SK-N-SH (cell line): Measurements from ENCODE around the gene ASCC1. TPM values are rescaled to one million over a fixed set of nuclear protein-coding genes. Genes with fewer than 3 reads are reported as not detected.

ENCODE experiments used
- CTCF ChIA-PET: fragments of 300-600, 350-600 bp; formaldehyde crosslinking; extraction: SDS; loops from one replicate; lab custom pipeline; 2021; lab: Yijun Ruan, JAX
- POLR2A ChIA-PET: fragments of 350-600 bp; sonication (Branson Sonifier 250); formaldehyde crosslinking; extraction: SDS; loops from one replicate; lab custom pipeline; 2020; ENCODE audit warnings: antibody characterized with exemption, inconsistent platforms; lab: Yijun Ruan, JAX
- DNase-seq: peaks from one replicate; pipeline ENCODE4 v3.0.0; 2012
- H2AFZ ChIP-seq: fragments of 200-600 bp; sonication (generic); 2 replicates; pipeline ENCODE4 v1.8.1; 2016; ENCODE audit warnings: antibody characterized with exemption, mild to moderate bottlenecking, low read depth
- H3F3A ChIP-seq: fragments of 200-600 bp; sonication (generic); replicated peaks from 2 replicates; pipeline ENCODE3; 2016; ENCODE audit warnings: antibody characterized with exemption, mild to moderate bottlenecking; ENCODE audit not compliant: insufficient read depth
- H3K27ac ChIP-seq, 2 experiments: fragments of 200-500 bp in 1 of 2; fragments of 200-600 bp in 1 of 2; sonication (Bioruptor generic) in 1 of 2; sonication (generic), shearing (Covaris generic) in 1 of 2; 2 replicates each; pipeline versions ENCODE4 v1.5.1 to v1.6.1; 2014 to 2016; ENCODE audit warnings: low read depth in 2 of 2, inconsistent platforms in 1 of 2, low read length in 1 of 2, mild to moderate bottlenecking in 1 of 2, mixed read lengths in 1 of 2
- H3K27me3 ChIP-seq: fragments of 200-600 bp; sonication (generic), shearing (Covaris generic); 2 replicates; pipeline ENCODE4 v1.6.1; 2016; ENCODE audit warnings: mixed run types; ENCODE audit not compliant: insufficient read depth
- H3K36me3 ChIP-seq, 2 experiments: fragments of 200-500 bp in 1 of 2; fragments of 200-600 bp in 1 of 2; sonication (Bioruptor generic) in 1 of 2; sonication (generic) in 1 of 2; replicated peaks in 1 of 2; 2 replicates each; pipeline versions ENCODE3 to v1.5.1; 2014 to 2016; ENCODE audit warnings: low read length in 1 of 2, mild to moderate bottlenecking in 1 of 2; ENCODE audit not compliant: insufficient read depth in 2 of 2, control insufficient read depth in 1 of 2
- H3K4me1 ChIP-seq, 2 experiments: fragments of 200-500 bp in 1 of 2; fragments of 200-600 bp in 1 of 2; sonication (Bioruptor generic) in 1 of 2; sonication (generic), shearing (Covaris generic) in 1 of 2; 2 replicates each; pipeline versions ENCODE4 v1.5.1 to v1.6.1; 2014 to 2016; ENCODE audit warnings: low read depth in 1 of 2, low read length in 1 of 2, mixed run types in 1 of 2; ENCODE audit not compliant: insufficient read depth in 2 of 2, control insufficient read depth in 1 of 2
- H3K4me2 ChIP-seq: fragments of 200-600 bp; sonication (generic), shearing (Covaris generic); 2 replicates; pipeline ENCODE4 v1.6.1; 2017; ENCODE audit warnings: mixed run types
- H3K4me3 ChIP-seq, 2 experiments: fragments of 200-500 bp in 1 of 2; fragments of 200-600 bp in 1 of 2; sonication (Bioruptor generic) in 1 of 2; sonication (generic), shearing (Covaris generic) in 1 of 2; 2 replicates each; pipeline versions ENCODE4 v1.5.1 to v1.8.1; 2014 to 2016; ENCODE audit warnings: low read depth in 2 of 2, inconsistent platforms in 1 of 2, low read length in 1 of 2, mild to moderate bottlenecking in 1 of 2, mixed read lengths in 1 of 2, moderate library complexity in 1 of 2
- H3K79me2 ChIP-seq: fragments of 200-600 bp; sonication (generic); 2 replicates; pipeline ENCODE4 v1.8.1; 2017; ENCODE audit warnings: mild to moderate bottlenecking; ENCODE audit not compliant: insufficient read depth
- H3K9ac ChIP-seq: fragments of 200-600 bp; sonication (generic); 2 replicates; pipeline ENCODE4 v1.6.1; 2017; ENCODE audit warnings: mixed run types
- H3K9me2 ChIP-seq: fragments of 200-600 bp; sonication (generic); 2 replicates; pipeline ENCODE4 v1.6.1; 2017; ENCODE audit warnings: mixed run types
- H3K9me3 ChIP-seq: fragments of 200-600 bp; sonication (generic); 2 replicates; pipeline ENCODE4 v1.6.1; 2017; ENCODE audit warnings: mixed run types, mild to moderate bottlenecking, moderate library complexity
- H4K20me1 ChIP-seq: fragments of 200-600 bp; sonication (generic); 2 replicates; pipeline ENCODE4 v1.6.1; 2017; ENCODE audit warnings: mild to moderate bottlenecking, mixed run types; ENCODE audit not compliant: insufficient read depth
- FOSL2 ChIP-seq: IDR thresholded peaks from 2 replicates; pipeline ENCODE4 v1.4.0; 2012; ENCODE audit warnings: low read depth, mild to moderate bottlenecking, moderate library complexity, borderline replicate concordance
- FOXM1 ChIP-seq: IDR thresholded peaks from 2 replicates; pipeline ENCODE4 v1.4.0; 2012; ENCODE audit warnings: low read depth, mild to moderate bottlenecking
- MXI1 ChIP-seq: IDR thresholded peaks from 2 replicates; pipeline ENCODE4 v1.6.1; 2012; ENCODE audit warnings: mild to moderate bottlenecking, low read depth, low read length, improper control_type of control experiment
- POLR2AphosphoS5 ChIP-seq: IDR thresholded peaks from 2 replicates; pipeline ENCODE4 v1.6.1; 2012; ENCODE audit warnings: low read depth, low read length
- RAD21 ChIP-seq: IDR thresholded peaks from 2 replicates; pipeline ENCODE4 v1.6.1; 2012; ENCODE audit warnings: mild to moderate bottlenecking, low read length
- RCOR1 ChIP-seq: fragments of 150-350 bp; IDR thresholded peaks from 2 replicates; pipeline ENCODE4 v1.6.1; 2017; ENCODE audit warnings: antibody characterized with exemption, low read length
- SIN3A ChIP-seq: IDR thresholded peaks from 2 replicates; pipeline ENCODE4 v1.6.1; 2012; ENCODE audit warnings: low read depth, mild to moderate bottlenecking, low read length, moderate library complexity, borderline replicate concordance
- SMC3 ChIP-seq: IDR thresholded peaks from 2 replicates; pipeline ENCODE4 v1.6.1; 2012; ENCODE audit warnings: low read depth, low read length, improper control_type of control experiment
- TEAD4 ChIP-seq: IDR thresholded peaks from 2 replicates; pipeline ENCODE4 v1.4.0; 2012; ENCODE audit warnings: mild to moderate bottlenecking, borderline replicate concordance; ENCODE audit not compliant: insufficient read depth
- USF2 ChIP-seq: fragments of 150-350 bp; IDR thresholded peaks from 2 replicates; pipeline ENCODE4 v1.6.1; 2017; ENCODE audit warnings: antibody characterized with exemption, low read length, low read depth, borderline replicate concordance
- WGBS: methylation state at CpG from one replicate; pipeline ENCODE4 v1.1.6; 2017; ENCODE audit warnings: low lambda C conversion rate; 5-methylcytosine and 5-hydroxymethylcytosine counted together
- polyA plus RNA-seq, 3 experiments: library from polyadenylated mRNA; depleted of rRNA; stranded (reverse); fragments of >200 nt; gene quantifications; 2 replicates each; pipeline ENCODE4 v1.2.3, GENCODE V29; 2012
- TF ChIP-seq, protein P1 (sequence below): IDR thresholded peaks from 2 replicates; pipeline ENCODE4 v1.4.0; 2012; ENCODE audit warnings: low read depth, borderline replicate concordance
- TF ChIP-seq, protein P2 (sequence below): IDR thresholded peaks from 2 replicates; pipeline ENCODE4; 2012

The ASCC1 gene
- polyA plus RNA-seq, 1 of the 3 experiments (the other 2 are of a cell fraction) = 15.0 TPM

GRCh38 chr10:72200883-72201282, 15.2 kb downstream of the ASCC1 start:
- CTCF ChIA-PET = interaction anchor here (0.7 kb wide), 1 partner anchor 75 kb away, joined by 3 read pairs; no protein-coding TSS in a partner anchor
- WGBS = 95% methylated on average over 3 of the region's 3 CpGs

DNA sequence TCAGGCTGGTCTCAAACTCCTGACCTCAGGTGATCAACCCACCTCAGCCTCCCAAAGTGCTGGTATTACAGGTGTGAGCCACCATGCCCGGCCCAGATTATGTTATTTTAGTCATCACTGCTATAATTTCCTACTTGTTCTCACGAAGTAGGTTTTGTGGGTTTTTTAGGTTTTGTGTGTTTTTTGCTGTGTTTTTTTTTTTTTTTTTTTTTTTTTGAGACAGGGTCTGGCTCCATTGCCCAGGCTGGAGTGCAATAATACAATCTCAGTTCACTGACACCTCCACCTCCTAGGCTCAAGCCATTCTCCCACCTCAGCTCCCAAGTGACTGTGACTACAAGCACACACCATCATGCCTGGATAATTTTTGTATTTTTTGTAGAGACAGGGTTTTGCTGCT, 21.1 kb downstream of the ASCC1 start:
- CTCF ChIA-PET = interaction anchor here (0.8 kb wide), 1 partner anchor 69 kb away, joined by 3 read pairs; no protein-coding TSS in a partner anchor
- Histone ChIP-seq H3K36me3 (peaks cover 0 to 35% of the 10 kb centered on the region in 2 experiments), H3K4me3 (no peak overlapping the region), H3K9me2 (no peaks in the 10 kb centered on the region), H3K27ac (no peak overlapping the region), H3K9me3 (no peaks in the 10 kb centered on the region), H4K20me1 (no peaks in the 10 kb centered on the region), H3K27me3 (no peaks in the 10 kb centered on the region), H3K9ac (no peak overlapping the region), H3K79me2 (no peaks in the 10 kb centered on the region), H3K4me2 (no peak overlapping the region), H2AFZ (no peak overlapping the region), H3F3A (peaks cover 4% of the 10 kb centered on the region), H3K4me1 (peaks cover 0 to 2% of the 10 kb centered on the region in 2 experiments; a peak in 1 of 4 replicates)
- TF ChIP-seq FOSL2 = no peak
- TF ChIP-seq USF2 = no peak
- TF ChIP-seq, protein P1, sequence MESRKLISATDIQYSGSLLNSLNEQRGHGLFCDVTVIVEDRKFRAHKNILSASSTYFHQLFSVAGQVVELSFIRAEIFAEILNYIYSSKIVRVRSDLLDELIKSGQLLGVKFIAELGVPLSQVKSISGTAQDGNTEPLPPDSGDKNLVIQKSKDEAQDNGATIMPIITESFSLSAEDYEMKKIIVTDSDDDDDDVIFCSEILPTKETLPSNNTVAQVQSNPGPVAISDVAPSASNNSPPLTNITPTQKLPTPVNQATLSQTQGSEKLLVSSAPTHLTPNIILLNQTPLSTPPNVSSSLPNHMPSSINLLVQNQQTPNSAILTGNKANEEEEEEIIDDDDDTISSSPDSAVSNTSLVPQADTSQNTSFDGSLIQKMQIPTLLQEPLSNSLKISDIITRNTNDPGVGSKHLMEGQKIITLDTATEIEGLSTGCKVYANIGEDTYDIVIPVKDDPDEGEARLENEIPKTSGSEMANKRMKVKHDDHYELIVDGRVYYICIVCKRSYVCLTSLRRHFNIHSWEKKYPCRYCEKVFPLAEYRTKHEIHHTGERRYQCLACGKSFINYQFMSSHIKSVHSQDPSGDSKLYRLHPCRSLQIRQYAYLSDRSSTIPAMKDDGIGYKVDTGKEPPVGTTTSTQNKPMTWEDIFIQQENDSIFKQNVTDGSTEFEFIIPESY = no peak
- TF ChIP-seq SIN3A = no peak
- no peak for TF ChIP-seq SMC3
- TF ChIP-seq, protein P2, sequence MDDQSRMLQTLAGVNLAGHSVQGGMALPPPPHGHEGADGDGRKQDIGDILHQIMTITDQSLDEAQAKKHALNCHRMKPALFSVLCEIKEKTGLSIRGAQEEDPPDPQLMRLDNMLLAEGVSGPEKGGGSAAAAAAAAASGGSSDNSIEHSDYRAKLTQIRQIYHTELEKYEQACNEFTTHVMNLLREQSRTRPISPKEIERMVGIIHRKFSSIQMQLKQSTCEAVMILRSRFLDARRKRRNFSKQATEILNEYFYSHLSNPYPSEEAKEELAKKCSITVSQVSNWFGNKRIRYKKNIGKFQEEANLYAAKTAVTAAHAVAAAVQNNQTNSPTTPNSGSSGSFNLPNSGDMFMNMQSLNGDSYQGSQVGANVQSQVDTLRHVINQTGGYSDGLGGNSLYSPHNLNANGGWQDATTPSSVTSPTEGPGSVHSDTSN = no peak
- TF ChIP-seq MXI1 = no peak
- TF ChIP-seq RAD21 = no peak
- WGBS = 90% methylated on average over 2 of the region's 2 CpGs
- no peak for DNase-seq
- POLR2A ChIA-PET = no interaction called here

More at GRCh38 chr10:72200883-72201282, 15.2 kb downstream of the ASCC1 start:
- peaks cover 13% of the 10 kb centered on the region for H3F3A ChIP-seq
- no peaks in the 10 kb centered on the region for H3K27me3 ChIP-seq
- no peak overlapping the region for H2AFZ ChIP-seq
- DNase-seq = no peak
- H3K4me1 ChIP-seq = peaks cover 0 to 2% of the 10 kb centered on the region in 2 experiments; a peak in 1 of 4 replicates
- H3K9ac ChIP-seq = no peak overlapping the region
- POLR2A ChIA-PET = no interaction called here
- no peak overlapping the region for H3K4me3 ChIP-seq
- no peaks in the 10 kb centered on the region for H3K9me3 ChIP-seq
- H3K9me2 ChIP-seq = no peaks in the 10 kb centered on the region
- H3K27ac ChIP-seq = no peak overlapping the region
- TF ChIP-seq FOXM1 (no peak), RCOR1 (no peak), USF2 (no peak), TEAD4 (no peak), POLR2AphosphoS5 (no peak)
- H3K79me2 ChIP-seq = no peaks in the 10 kb centered on the region; the same call in 1 of the 2 replicates
- H3K4me2 ChIP-seq = no peak overlapping the region
- H3K36me3 ChIP-seq = peaks cover 6 to 41% of the 10 kb centered on the region in 2 experiments
- H4K20me1 ChIP-seq = no peaks in the 10 kb centered on the region
